ENCODE results near the gene SH3BP5. TPM values are rescaled to one million over a fixed set of nuclear protein-coding genes. Genes with fewer than 3 reads are reported as not detected.

The SH3BP5 gene
- total RNA-seq, 2 experiments from 2014 or later = 15.1 to 31.3 TPM

- Histone ChIP-seq H2AFZ (ENCODE audit: low read length) (no peak overlapping the region), H3K27ac (ENCODE audit: low read depth, low read length, poor library complexity, severe bottlenecking) (no peak overlapping the region), H3K36me3 (ENCODE audit: insufficient read depth, low read length) (peaks cover 81% of the 10 kb centered on the region), H4K20me1 (ENCODE audit: insufficient read depth, low read length) (no peaks in the 10 kb centered on the region), H3K79me2 (ENCODE audit: insufficient read depth, low read depth, low read length) (no peaks in the 10 kb centered on the region), H3K9me3 (ENCODE audit: low read length) (no peaks in the 10 kb centered on the region), H3K4me1 (ENCODE audit: insufficient read depth, low read length, poor library complexity, severe bottlenecking) (no peaks in the 10 kb centered on the region), H3K4me3 (ENCODE audit: low read depth, low read length, poor library complexity, severe bottlenecking) (no peak overlapping the region), H3K9me2 (ENCODE audit: insufficient read depth, low read length) (no peaks in the 10 kb centered on the region), H3K4me2 (ENCODE audit: low read length) (no peak overlapping the region)
- intact Hi-C loops (cut with micrococcal nuclease; ENCODE audit: unreplicated experiment) = no loop called here
- BruUV-seq (replicated peaks) = no TSS peak
- TF ChIP-seq CTCF (conservative IDR thresholded peaks at IDR 0.05; ENCODE audit: low read length) (no peak), EZH2phosphoT487 (IDR thresholded peaks at IDR 0.05; ENCODE audit: borderline replicate concordance, low read depth, low read length) (no peak)
- POLR2A ChIA-PET = no interaction called here
- DNase-seq (ENCODE audit: low spot score) = no peak
- CTCF ChIA-PET (ENCODE audit: unreplicated experiment) = interaction anchor here (0.6 to 0.9 kb wide), 2 partner anchors 44 to 110 kb away, joined by 3 read pairs; no protein-coding TSS in a partner anchor
Observed at GRCh38 chr3:15223685-15224572, 108.5 kb downstream of the SH3BP5 start.

- Histone ChIP-seq H3K4me1 (ENCODE audit: insufficient read depth, low read length, poor library complexity, severe bottlenecking) (peaks cover 22% of the 10 kb centered on the region), H2AFZ (ENCODE audit: low read length) (no peak overlapping the region), H4K20me1 (ENCODE audit: insufficient read depth, low read length) (no peaks in the 10 kb centered on the region), H3K36me3 (ENCODE audit: insufficient read depth, low read length) (peaks cover 86% of the 10 kb centered on the region), H3K9me3 (ENCODE audit: low read length) (no peaks in the 10 kb centered on the region; the same call in 1 of the 2 replicates), H3K9me2 (ENCODE audit: insufficient read depth, low read length) (no peaks in the 10 kb centered on the region), H3K27ac (ENCODE audit: low read depth, low read length, poor library complexity, severe bottlenecking) (no peak overlapping the region), H3K4me2 (ENCODE audit: low read length) (no peak overlapping the region), H3K4me3 (ENCODE audit: low read depth, low read length, poor library complexity, severe bottlenecking) (no peak overlapping the region), H3K79me2 (ENCODE audit: insufficient read depth, low read depth, low read length) (peaks cover 5% of the 10 kb centered on the region; the same call in 1 of the 2 replicates)
- no peak for DNase-seq (ENCODE audit: low spot score)
- intact Hi-C loops (cut with micrococcal nuclease; ENCODE audit: unreplicated experiment) = no loop called here
- TF ChIP-seq EZH2phosphoT487 (IDR thresholded peaks at IDR 0.05; ENCODE audit: borderline replicate concordance, low read depth, low read length) = no peak
- TF ChIP-seq CTCF (conservative IDR thresholded peaks at IDR 0.05; ENCODE audit: low read length) = no peak
- POLR2A ChIA-PET = interaction anchor here (0.7 to 4.8 kb wide), 5 partner anchors 14 to 662 kb away, joined by 3 to 41 read pairs (median 4); partner anchors contain the start of gene CAPN7
- BruUV-seq (replicated peaks) = no TSS peak
- CTCF ChIA-PET (ENCODE audit: unreplicated experiment) = no interaction called here
Observed at GRCh38 chr3:15221574-15222217, 110.7 kb downstream of the SH3BP5 start.
